ENCODE results near the gene TIGD2. TPM values are rescaled to one million over a fixed set of nuclear protein-coding genes. Genes with fewer than 3 reads are reported as not detected.

The TIGD2 gene
- total and polyA plus RNA-seq, 2 experiments from 2014 or later = 2.1 to 6.7 TPM

GRCh38 chr4:89146196-89146595 lies 34.9 kb downstream of the TIGD2 start (continued):
- TF ChIP-seq EZH2phosphoT487 (IDR thresholded peaks at IDR 0.05; ENCODE audit: unreplicated experiment) = no peak
- TF ChIP-seq NANOG (IDR thresholded peaks at IDR 0.05; ENCODE audit: borderline replicate concordance) = no peak
- no peak for TF ChIP-seq ZNF462 (CRISPR knock-in tag; IDR thresholded peaks at IDR 0.05)
- no peak for TF ChIP-seq JUNB (IDR thresholded peaks at IDR 0.05; ENCODE audit: unreplicated experiment)
- no peak for TF ChIP-seq ZNF331 (CRISPR knock-in tag; IDR thresholded peaks at IDR 0.05; ENCODE audit: low read depth)

- Mint-ChIP-seq H3K4me3 (peak overlapping the region; percentile 34), H3K27ac (peak overlapping the region; percentile 41; the same call in 1 of the 2 replicates), H3K36me3 (ENCODE audit: low read depth) (peaks cover 15% of the 10 kb centered on the region), H3K9me3 (peaks cover 22% of the 10 kb centered on the region), H3K4me1 (peaks cover 26% of the 10 kb centered on the region), H3K27me3 (ENCODE audit: insufficient read depth, low read depth, poor library complexity) (peaks cover 2% of the 10 kb centered on the region)
- no peaks in the 10 kb centered on the region for H3F3A ChIP-seq (replicated peaks; ENCODE audit: low read depth)
- H4K20me1 ChIP-seq (replicated peaks; ENCODE audit: insufficient read depth) = no peaks in the 10 kb centered on the region
- no peak overlapping the region for H3K27ac ChIP-seq (ENCODE audit: low read depth)
- DNase-seq (ENCODE audit: low spot score) (peak; percentile 43), ATAC-seq (peak; percentile 45; the same call in 2 of the 3 replicates)
- no peak overlapping the region for H3K4me3 ChIP-seq
- peak overlapping the region; percentile 17; the same call in 1 of the 2 replicates for H3K4me2 ChIP-seq
- no peaks in the 10 kb centered on the region for H3K27me3 ChIP-seq (ENCODE audit: insufficient read depth)
- no peaks in the 10 kb centered on the region for H3K9me2 ChIP-seq (ENCODE audit: insufficient read depth)
- TF ChIP-seq ZNF462 (CRISPR knock-in tag; IDR thresholded peaks at IDR 0.05) (peak; percentile 88), EZH2phosphoT487 (IDR thresholded peaks at IDR 0.05; ENCODE audit: unreplicated experiment) (no peak)
- no peaks in the 10 kb centered on the region for H3K79me2 ChIP-seq (replicated peaks; ENCODE audit: insufficient read depth)
- no peak overlapping the region for H2AFZ ChIP-seq
- peaks cover 10% of the 10 kb centered on the region; the same call in 1 of the 2 replicates for H3K4me1 ChIP-seq (ENCODE audit: insufficient read depth)
- 0 out of 2 replicates have a peak, but pooled peaks cover 9% of the 10 kb centered on the region for H3K36me3 ChIP-seq (ENCODE audit: insufficient read depth)
These were observed 41.6 kb downstream of the TIGD2 start for GRCh38 chr4:89152972-89153371.

Data from GM23338 (cell line).